SU-DHL-6 (cell line): ENCODE data around the gene SLC5A10.

ENCODE experiments used
- H2AFZ ChIP-seq: fragments of 200-600 bp; sonication (generic); 2 replicates; pipeline ENCODE4 v1.6.1; 2014; ENCODE audit warnings: low read depth, mild to moderate bottlenecking, moderate library complexity, mixed read lengths, antibody characterized with exemption, low read length; ENCODE audit not compliant: severe bottlenecking
- H3F3A ChIP-seq: fragments of 200-600 bp; shearing (Covaris generic); 2 replicates; pipeline ENCODE4 v1.6.0; 2016; ENCODE audit warnings: antibody characterized with exemption, mild to moderate bottlenecking; ENCODE audit not compliant: insufficient read depth
- H3K27ac ChIP-seq: fragments of 200-600 bp; sonication (generic); 2 replicates; pipeline ENCODE4 v1.5.1; 2016; ENCODE audit warnings: low read depth, mild to moderate bottlenecking, low read length, moderate library complexity, mixed read lengths
- H3K27me3 ChIP-seq: fragments of 200-600 bp; sonication (generic), shearing (Covaris generic); 2 replicates; pipeline ENCODE4 v1.6.0; 2014; ENCODE audit warnings: mild to moderate bottlenecking, low read length
- H3K36me3 ChIP-seq: fragments of 200-600 bp; sonication (generic); 2 replicates; pipeline ENCODE4 v1.6.1; 2014; ENCODE audit warnings: mild to moderate bottlenecking, low read length, mixed read lengths
- H3K4me2 ChIP-seq: fragments of 300-600, 200-600 bp; shearing (Covaris generic), sonication (generic); 2 replicates; pipeline ENCODE4 v1.6.0; 2014; ENCODE audit warnings: low read length, low read depth, mild to moderate bottlenecking; ENCODE audit not compliant: poor library complexity, severe bottlenecking
- H3K4me3 ChIP-seq: fragments of 200-600 bp; sonication (generic); 2 replicates; pipeline ENCODE4 v1.5.1; 2014; ENCODE audit warnings: antibody characterized with exemption, low read length, mild to moderate bottlenecking, mixed read lengths; ENCODE audit not compliant: insufficient read depth, poor library complexity, severe bottlenecking
- H3K79me2 ChIP-seq: fragments of 200-600 bp; sonication (generic); 2 replicates; pipeline ENCODE4 v1.6.1; 2014; ENCODE audit warnings: mild to moderate bottlenecking, low read length, moderate library complexity; ENCODE audit not compliant: insufficient read depth
- H3K9ac ChIP-seq: fragments of 200-600 bp; sonication (generic); 2 replicates; pipeline ENCODE4 v1.7.0; 2014; ENCODE audit warnings: mild to moderate bottlenecking, low read length
- H3K9me2 ChIP-seq: fragments of 200-600 bp; sonication (generic); replicated peaks from 2 replicates; pipeline ENCODE4 v1.6.1; 2014; ENCODE audit warnings: low read length; ENCODE audit not compliant: insufficient read depth
- H3K9me3 ChIP-seq: fragments of 200-600 bp; sonication (generic); 2 replicates; pipeline ENCODE4 v1.6.1; 2014; ENCODE audit warnings: low read length, mixed read lengths; ENCODE audit not compliant: insufficient read depth
- H4K20me1 ChIP-seq: fragments of 200-600 bp; sonication (generic); 2 replicates; pipeline ENCODE4 v1.6.1; 2014; ENCODE audit warnings: low read depth, mild to moderate bottlenecking, antibody characterized with exemption, low read length, moderate library complexity, mixed read lengths
- EZH2phosphoT487 ChIP-seq: fragments of 200-600 bp; sonication (generic), shearing (Covaris generic); conservative IDR thresholded peaks from 2 replicates; pipeline ENCODE4 v1.6.1; 2018; ENCODE audit warnings: mild to moderate bottlenecking, antibody characterized with exemption, low read length, moderate library complexity, mixed read lengths
- TF ChIP-seq, protein P1 (sequence below): fragments of 200-600 bp; sonication (generic); IDR thresholded peaks from one replicate; pipeline ENCODE4 v1.5.1; 2017; ENCODE audit warnings: antibody characterized with exemption, mild to moderate bottlenecking, low read length, moderate library complexity; ENCODE audit not compliant: insufficient read depth, poor library complexity, severe bottlenecking

SLC5A10 gene

DNA sequence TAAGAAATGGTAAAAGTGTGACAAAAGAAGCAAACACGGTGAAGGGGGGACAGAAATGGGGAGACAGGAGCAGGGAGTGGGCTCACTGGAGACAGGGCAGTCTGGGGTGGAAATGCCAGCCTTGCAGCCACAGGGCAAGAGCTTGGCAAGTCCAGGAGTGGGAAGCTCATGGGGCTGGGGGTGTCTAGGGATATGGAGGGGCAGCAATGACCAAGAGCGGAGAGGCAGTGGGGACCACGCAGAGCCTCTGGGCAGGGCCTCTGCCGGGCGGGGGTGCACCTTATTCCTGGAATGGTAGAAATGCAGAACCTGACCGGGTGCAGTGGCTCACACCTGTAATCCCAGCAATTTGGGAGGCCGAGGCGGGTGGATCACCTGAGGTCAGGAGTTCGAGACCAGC is 12.6 kb downstream of the SLC5A10 start:
- Histone ChIP-seq H3K9me2 (no peaks in the 10 kb centered on the region), H3K27me3 (no peaks in the 10 kb centered on the region), H3K4me2 (no peak overlapping the region), H3K79me2 (no peaks in the 10 kb centered on the region), H3K36me3 (no peaks in the 10 kb centered on the region), H3K4me3 (no peak overlapping the region), H3K9me3 (no peaks in the 10 kb centered on the region), H3K27ac (no peak overlapping the region), H3K9ac (no peak overlapping the region), H3F3A (no peaks in the 10 kb centered on the region), H4K20me1 (no peaks in the 10 kb centered on the region), H2AFZ (no peak overlapping the region)
- TF ChIP-seq, protein P1, sequence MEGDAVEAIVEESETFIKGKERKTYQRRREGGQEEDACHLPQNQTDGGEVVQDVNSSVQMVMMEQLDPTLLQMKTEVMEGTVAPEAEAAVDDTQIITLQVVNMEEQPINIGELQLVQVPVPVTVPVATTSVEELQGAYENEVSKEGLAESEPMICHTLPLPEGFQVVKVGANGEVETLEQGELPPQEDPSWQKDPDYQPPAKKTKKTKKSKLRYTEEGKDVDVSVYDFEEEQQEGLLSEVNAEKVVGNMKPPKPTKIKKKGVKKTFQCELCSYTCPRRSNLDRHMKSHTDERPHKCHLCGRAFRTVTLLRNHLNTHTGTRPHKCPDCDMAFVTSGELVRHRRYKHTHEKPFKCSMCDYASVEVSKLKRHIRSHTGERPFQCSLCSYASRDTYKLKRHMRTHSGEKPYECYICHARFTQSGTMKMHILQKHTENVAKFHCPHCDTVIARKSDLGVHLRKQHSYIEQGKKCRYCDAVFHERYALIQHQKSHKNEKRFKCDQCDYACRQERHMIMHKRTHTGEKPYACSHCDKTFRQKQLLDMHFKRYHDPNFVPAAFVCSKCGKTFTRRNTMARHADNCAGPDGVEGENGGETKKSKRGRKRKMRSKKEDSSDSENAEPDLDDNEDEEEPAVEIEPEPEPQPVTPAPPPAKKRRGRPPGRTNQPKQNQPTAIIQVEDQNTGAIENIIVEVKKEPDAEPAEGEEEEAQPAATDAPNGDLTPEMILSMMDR, result no peak
- TF ChIP-seq EZH2phosphoT487, result no peak

DNA sequence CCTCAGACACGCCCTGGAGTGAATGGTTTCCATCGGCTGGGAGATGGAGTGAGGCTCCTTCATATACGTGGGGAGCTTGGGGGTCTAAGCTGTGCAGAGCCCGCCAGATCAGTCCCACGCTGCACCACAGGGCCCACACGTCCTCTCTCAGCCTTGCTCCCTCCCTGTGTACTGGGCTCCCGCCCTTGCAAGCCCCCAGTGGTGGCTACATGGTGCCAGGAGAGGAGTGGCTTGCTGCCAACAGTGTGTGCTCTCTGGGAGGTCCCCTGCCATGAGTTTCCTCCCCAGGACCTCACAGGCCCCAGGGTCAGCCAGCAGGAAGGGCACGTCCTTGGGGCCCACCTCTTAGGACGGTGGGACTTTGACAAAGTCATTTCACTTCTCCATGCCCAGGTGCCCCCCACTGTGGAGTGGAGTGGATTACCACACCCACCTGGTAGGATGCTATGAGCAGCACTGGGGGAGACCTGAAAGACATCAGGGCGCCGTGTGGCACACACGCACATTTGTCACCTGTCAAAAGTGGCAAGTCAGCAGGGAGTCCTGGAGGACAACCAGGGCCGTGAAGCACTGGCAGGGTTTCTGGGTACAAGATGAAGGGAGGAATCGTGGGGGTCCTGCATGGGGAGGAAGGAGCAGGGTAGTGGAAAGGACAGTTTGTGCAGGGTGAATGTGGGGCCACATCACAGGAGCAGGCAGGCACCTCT is 13.7 kb downstream of the SLC5A10 start:
- Histone ChIP-seq H3K9me3 (no peaks in the 10 kb centered on the region), H3K36me3 (no peaks in the 10 kb centered on the region), H3K9ac (no peak overlapping the region), H3K4me3 (no peak overlapping the region), H3K27me3 (no peaks in the 10 kb centered on the region), H3K9me2 (no peaks in the 10 kb centered on the region), H3K27ac (no peak overlapping the region), H3K79me2 (no peaks in the 10 kb centered on the region), H3F3A (no peaks in the 10 kb centered on the region), H2AFZ (no peak overlapping the region), H4K20me1 (no peaks in the 10 kb centered on the region), H3K4me2 (no peak overlapping the region)
- TF ChIP-seq, protein P1, result no peak
- TF ChIP-seq EZH2phosphoT487, result no peak

DNA sequence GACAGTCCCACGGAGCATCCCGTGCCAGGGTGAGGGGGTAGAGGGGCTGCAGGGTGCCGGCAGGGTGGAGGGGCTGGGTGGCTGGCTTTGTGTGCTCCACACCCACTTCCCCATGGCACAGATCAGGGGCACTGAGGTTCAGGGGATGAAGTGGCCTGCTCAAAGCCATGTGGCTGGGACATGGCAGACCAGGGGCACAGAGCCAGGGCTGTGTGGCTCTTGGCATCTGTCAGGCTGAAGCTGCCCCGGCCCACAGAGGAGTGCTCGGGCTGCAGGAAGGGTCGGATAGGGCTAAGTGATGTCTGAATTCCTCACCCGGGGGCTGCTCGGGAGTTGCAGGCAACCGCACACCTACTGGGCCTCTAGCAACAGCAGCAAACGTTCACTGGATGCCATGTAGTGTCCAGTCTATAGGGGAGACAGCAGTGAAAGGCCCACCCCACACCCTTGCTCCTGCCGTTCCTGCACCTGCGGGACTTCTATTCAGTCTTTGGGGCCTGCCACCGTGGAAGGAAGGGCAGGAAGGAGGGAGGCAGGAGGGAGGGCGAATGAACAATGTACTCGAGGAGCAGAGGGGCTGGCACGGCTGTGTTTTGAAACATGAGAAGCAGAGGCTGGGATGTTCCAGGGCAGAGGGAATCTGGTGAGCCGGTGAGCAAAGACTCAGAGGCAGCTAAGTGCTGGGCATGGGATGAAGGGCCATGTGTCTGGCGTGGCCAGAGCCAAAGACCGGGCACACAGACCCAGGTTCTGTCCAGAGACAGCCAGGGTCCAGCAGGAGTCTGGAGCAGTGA is 15.1 kb downstream of the SLC5A10 start:
- no peaks in the 10 kb centered on the region for H3F3A ChIP-seq
- H3K4me3 ChIP-seq, result no peak overlapping the region
- no peak overlapping the region for H2AFZ ChIP-seq
- no peak overlapping the region for H3K9ac ChIP-seq
- H4K20me1 ChIP-seq, result no peaks in the 10 kb centered on the region
- H3K9me3 ChIP-seq, result no peaks in the 10 kb centered on the region
- H3K27ac ChIP-seq, result no peak overlapping the region
- no peak overlapping the region for H3K4me2 ChIP-seq
- TF ChIP-seq, protein P1, result no peak
- TF ChIP-seq EZH2phosphoT487, result no peak
- H3K9me2 ChIP-seq, result no peaks in the 10 kb centered on the region
- no peaks in the 10 kb centered on the region for H3K79me2 ChIP-seq
- no peaks in the 10 kb centered on the region for H3K27me3 ChIP-seq
- H3K36me3 ChIP-seq, result no peaks in the 10 kb centered on the region
